Measurements from ENCODE around the gene TTC38.

DNA sequence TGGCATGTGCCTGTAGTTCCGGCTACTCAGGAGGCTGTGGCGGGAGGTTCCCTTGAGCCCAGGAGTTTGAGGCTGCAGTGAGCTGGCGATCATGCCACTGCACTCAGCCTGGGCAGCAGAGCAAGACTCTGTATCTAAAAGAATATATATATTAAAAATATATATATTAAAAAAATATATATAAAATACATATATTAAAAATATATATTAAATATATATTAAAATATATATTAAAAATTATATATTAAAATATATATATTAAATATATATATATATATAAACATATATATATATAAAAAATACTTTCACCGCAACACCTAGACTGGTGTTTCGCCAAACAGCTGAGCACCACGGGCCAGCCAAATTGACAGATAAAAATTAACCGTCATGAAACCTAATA is 8.8 kb downstream of the TTC38 start:
- TF ChIP-seq POLR2A (IDR thresholded peaks at IDR 0.05) (no peak), CTCF (IDR thresholded peaks at IDR 0.05) (no peak)
